CD4-positive, alpha-beta T cell treated with Interleukin-1 beta for 1 hour (primary cell): ENCODE data around the gene ERBB3.

Experiments
- DNase-seq, 2 donors: peaks; one replicate each; pipeline ENCODE4 v3.0.0-alpha.2; 2020 to 2022

Gene ERBB3

DNA sequence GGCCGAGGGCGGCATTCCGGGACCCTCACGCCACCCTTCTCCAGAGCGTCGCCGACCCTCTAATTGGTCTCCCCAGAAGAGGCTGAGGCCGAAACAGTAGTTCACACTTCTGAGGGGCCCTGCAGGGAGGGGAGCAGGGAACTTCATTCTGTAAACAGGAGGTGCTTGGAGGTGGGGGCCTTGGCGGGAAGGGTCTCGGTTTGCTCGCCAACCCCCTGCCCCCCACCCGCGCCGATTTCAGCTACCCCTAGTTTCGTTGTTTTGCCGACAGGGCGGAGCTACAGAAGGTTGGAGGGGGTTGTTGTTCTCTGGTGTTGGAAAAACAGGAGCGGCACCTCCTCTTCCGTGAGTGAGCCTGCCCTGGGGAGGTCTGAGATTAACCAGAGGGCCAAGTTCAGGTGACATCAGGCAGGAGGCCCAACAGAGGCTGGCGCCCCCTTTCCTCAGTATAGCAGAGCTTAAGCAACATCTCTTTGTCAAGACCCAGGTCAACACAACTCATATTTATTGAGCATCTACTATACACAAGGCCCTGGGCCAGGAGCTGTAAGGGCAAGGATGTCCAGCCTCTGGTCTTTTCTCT is 682 bp downstream of the ERBB3 start:
- no peak for DNase-seq

DNA sequence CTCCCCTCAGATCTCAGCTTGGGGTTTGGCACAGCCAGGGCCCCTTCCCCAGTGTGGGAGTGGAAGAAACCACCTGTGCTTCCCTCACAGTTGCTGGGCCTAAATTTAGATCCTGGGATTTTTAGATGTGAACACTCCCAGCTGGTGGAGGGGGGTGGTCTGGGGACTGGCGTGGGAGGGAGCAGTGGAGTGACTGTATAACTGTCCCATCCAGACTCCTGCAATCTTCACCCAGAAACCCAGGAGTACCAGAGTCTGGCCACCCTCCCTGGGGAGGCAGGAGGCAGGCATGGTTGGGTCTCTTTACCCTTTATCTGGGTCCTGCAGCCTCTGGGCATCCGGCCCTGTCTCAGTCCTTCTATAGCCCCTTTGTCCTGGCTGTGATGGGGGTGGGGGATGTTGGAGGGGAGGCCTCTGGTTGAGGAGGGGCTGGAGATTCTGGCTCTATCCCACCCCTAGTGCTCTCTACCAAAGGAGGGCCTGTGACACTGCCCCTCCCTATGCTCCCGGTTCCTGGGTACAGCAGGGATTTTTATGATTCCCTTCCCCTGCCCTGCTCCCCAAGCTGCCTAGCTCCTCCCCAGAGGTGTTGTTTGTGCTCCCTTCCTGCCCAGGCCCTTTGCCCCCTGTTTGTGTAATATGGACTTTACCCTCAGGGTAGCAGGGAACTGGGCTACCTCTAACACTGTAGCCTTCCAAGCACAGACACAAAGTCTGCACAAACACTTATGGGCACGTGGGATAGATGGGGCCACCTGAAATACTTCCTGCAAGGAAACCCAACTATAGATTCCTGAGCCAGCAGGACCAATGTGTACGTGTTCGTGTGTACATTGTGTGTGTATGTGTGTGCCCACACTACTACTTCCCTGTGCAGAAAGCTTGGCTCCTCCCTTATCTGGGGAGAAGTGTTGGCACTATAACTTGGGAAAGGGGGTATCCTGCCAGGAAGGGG is 1.7 kb downstream of the ERBB3 start:
- no peak for DNase-seq

DNA sequence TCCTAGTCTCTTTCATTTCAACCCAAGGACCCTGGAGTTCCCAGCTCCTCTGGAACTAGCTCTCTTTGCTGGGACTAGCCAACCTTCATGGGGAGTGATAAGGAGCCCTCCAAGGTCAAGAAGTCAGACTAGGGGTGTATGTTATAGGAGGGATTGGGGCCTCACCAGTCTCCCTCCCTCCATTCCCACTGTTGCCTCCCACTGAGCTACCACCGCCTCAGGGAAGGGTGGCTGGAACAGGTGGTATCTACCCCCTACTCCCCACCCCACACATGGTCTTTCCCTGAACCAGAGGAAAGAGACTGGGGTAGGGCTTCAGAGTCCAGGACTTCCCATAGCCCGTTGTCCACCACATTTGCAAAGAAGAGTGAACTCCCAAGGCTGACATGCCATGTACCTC is 2.4 kb downstream of the ERBB3 start:
- no peak for DNase-seq

DNA sequence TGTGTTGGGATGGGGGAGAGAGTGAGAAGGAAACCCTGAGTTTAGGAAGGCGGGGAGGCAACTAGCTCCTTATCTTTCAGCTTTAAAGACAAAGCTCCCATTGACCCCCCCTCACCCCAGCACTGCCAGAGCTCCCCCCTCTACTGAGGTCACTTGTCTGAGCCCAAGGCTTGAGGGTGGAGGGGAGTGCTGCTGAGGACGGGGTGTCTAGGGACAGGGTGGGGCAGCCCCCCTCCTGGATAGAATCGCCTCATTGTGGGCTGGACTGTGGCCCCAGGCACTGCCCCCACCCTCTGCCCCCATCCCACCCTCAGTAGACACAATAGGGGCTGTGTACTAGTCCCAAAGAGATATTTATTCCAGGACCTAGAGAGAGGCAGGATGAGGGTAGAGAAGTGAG is 3.0 kb downstream of the ERBB3 start:
- no peak for DNase-seq

DNA sequence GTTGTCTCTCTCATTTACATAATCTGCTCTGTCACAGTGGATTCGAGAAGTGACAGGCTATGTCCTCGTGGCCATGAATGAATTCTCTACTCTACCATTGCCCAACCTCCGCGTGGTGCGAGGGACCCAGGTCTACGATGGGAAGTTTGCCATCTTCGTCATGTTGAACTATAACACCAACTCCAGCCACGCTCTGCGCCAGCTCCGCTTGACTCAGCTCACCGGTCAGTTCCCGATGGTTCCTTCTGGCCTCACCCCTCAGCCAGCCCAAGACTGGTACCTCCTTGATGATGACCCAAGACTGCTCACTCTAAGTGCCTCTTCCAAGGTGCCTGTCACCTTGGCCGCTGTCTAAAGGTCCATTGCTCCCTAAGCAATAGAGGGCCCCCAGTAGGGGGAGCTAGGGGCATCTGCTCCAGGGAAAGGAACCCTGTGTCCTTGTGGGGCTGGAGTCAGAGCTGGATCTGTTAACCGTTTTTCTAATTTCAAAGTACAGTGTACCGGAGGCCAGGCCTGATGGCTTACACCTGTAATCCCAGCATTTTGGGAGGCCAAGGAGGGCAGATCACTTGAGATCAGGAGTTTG is 5.1 kb downstream of the ERBB3 start:
- DNase-seq, result peak in 1 of 2 donors; percentile 24

DNA sequence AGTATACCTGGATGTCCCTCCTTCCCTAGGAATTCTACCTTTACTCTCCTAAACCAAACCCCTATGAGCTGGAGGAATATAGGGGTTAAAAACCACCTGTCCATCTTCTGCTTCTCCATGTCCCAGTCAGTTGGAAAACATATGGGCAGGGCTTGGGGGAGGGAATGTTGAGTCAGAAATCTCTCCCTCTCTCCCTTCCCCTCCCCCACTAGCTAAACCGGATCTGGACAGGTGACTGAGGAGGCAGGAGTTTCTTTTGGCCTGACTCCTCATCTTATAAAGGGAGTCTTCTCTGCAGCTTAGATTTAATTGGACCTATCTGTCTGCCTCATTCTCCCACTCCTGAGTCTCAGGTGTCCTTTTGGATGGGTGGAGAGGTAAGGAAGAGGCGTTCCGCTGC is 6.1 kb downstream of the ERBB3 start:
- DNase-seq, result no peak

DNA sequence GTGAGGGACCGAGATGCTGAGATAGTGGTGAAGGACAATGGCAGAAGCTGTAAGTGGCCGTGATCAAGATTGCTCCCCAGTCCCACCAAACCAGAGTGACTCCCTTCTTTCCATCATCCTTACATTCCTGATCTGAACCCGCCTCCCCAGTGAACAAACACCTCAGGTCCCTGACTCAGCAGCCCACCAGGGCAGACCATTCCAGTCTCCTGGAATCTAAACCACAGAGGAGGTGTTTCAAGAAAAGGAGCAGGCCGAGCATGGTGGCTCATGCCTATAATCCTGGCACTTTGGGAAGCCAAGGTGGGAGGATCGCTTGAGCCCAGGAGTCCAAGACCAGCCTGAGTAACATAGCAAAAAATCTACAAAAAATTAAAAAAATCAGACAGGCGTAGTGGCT is 6.6 kb downstream of the ERBB3 start:
- DNase-seq, result no peak

DNA sequence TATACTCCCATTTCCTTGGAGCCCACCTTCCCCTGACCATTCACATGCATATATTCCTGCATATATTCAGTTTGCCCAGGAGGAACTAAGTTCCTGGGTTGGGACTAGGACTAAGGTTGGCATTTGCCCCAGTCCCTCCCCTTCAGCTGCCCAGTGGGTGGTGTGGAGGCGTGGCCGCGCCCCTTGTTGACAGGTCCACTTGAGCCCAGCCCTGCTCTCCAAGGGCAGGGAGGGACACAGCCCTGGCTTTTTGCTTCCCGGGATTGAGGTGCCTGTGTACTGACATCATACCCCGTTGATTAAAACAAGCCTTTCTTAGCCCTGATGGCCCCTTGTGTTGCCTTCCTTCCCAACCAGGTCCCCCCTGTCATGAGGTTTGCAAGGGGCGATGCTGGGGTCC is 7.3 kb downstream of the ERBB3 start:
- no peak for DNase-seq

DNA sequence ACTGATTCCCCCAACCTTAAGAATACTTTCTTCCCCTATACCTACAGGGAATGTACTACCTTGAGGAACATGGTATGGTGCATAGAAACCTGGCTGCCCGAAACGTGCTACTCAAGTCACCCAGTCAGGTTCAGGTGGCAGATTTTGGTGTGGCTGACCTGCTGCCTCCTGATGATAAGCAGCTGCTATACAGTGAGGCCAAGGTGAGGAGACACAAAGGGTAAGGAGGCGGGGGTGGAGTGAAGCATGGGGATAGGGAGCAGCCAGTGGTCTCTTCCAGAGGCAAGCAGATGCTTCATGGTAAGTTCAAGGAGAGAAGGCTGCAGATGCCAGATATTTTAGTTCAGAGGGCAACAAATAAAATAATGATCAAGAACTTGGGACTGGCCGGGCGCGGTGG is 17.8 kb downstream of the ERBB3 start:
- no peak for DNase-seq

DNA sequence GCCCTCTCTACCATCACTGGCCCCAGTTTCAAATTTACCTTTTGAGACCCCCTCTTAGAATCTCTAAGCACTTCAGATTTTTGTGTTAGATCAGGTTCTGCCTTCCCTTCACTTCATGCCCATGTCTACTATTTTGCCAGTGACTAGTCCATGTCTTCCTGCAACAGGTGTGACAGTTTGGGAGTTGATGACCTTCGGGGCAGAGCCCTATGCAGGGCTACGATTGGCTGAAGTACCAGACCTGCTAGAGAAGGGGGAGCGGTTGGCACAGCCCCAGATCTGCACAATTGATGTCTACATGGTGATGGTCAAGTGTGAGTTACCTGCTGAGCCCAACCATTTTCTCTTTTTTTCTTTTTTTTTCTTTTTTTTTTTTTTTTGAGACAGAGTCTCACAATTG is 18.6 kb downstream of the ERBB3 start:
- DNase-seq, result no peak

DNA sequence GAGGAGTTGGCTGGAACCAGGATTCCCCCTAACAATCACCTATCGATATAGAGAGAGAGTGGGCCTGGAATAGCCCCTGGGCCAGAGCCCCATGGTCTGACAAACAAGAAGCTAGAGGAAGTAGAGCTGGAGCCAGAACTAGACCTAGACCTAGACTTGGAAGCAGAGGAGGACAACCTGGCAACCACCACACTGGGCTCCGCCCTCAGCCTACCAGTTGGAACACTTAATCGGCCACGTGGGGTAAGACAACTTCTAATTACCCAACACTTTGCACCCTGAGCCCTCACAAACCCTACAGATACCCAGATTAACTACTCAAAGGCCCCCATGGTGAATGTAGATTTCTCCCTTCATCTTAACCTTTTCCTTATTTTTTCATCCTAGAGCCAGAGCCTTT is 19.8 kb downstream of the ERBB3 start:
- no peak for DNase-seq

DNA sequence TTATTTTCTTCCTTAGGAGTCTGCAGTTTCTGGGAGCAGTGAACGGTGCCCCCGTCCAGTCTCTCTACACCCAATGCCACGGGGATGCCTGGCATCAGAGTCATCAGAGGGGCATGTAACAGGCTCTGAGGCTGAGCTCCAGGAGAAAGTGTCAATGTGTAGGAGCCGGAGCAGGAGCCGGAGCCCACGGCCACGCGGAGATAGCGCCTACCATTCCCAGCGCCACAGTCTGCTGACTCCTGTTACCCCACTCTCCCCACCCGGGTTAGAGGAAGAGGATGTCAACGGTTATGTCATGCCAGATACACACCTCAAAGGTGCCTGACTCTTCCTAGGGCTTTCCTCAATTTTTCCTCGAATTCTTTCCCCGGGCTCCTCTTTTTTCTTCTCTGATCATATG is 21.1 kb downstream of the ERBB3 start:
- DNase-seq, result no peak

DNA sequence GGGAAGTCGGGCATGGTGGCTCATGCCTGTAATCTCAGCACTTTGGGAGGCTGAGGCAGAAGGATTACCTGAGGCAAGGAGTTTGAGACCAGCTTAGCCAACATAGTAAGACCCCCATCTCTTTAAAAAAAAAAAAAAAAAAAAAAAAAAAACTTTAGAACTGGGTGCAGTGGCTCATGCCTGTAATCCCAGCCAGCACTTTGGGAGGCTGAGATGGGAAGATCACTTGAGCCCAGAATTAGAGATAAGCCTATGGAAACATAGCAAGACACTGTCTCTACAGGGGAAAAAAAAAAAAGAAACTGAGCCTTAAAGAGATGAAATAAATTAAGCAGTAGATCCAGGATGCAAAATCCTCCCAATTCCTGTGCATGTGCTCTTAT is 22.7 kb downstream of the ERBB3 start:
- no peak for DNase-seq

DNA sequence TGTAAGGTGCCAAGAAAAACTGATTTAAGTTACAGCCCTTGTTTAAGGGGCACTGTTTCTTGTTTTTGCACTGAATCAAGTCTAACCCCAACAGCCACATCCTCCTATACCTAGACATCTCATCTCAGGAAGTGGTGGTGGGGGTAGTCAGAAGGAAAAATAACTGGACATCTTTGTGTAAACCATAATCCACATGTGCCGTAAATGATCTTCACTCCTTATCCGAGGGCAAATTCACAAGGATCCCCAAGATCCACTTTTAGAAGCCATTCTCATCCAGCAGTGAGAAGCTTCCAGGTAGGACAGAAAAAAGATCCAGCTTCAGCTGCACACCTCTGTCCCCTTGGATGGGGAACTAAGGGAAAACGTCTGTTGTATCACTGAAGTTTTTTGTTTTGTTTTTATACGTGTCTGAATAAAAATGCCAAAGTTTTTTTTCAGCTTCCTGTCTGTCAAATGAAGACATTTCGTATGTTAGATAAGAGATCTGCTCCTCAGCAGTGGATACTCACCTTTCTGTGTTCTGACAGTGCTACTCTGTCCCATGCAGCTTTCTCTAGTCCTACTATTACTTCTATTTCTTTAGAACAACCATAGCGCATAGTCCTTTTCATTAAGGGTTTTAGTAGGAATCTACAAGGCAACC is 23.2 kb downstream of the ERBB3 start:
- DNase-seq, result peak in 1 of 2 donors; percentile 49

DNA sequence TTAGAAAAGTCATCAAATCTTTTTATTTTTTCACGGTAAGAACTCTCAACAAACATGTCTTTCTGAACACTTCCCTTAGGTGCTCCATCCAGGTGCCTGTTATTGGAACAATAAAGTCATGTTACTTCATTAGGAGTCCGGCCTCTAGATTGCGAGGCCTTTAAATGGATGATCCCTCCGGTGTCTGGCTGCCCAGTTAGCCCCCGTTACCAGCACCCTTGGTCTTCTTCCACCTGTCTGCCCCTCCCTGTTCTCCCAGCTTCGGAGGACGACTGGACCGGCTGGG is 23.8 kb downstream of the ERBB3 start:
- DNase-seq, result no peak

DNA sequence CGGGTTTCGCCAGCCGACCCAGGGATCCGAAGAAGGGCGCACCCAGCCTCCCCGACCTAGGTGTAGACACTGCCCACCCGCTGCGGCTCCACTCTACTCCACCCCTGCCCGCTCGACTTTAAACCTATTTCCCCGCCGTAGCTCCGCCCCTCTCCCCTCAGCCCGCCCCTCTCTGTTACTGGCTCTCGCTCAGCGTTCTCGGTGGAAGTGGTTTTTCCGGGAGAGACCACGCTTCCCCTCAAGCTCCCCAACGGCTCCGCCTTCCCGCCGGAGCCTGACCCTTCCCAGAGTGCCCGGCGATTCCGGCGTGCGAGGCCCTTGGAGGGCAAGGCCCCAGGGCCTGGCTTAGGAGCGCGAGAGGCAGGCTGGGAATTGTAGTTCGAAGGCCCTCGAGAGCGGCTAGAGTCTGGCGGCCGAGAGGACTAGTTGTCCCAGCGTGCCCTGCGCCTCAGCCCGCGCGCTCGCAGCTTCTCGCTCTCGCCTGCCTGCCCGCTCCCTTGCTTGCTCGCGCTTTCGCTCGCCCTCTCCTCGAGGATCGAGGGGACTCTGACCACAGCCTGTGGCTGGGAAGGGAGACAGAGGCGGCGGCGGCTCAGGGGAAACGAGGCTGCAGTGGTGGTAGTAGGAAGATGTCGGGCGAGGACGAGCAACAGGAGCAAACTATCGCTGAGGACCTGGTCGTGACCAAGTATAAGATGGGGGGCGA is 24.3 kb downstream of the ERBB3 start, which contains the start of gene PA2G4:
PA2G4 (plus strand) TSS at position 451 of the 706 bp plus-strand sequence; CDS start at position 630, 179 bp downstream.
- peak; percentile 98 for DNase-seq

DNA sequence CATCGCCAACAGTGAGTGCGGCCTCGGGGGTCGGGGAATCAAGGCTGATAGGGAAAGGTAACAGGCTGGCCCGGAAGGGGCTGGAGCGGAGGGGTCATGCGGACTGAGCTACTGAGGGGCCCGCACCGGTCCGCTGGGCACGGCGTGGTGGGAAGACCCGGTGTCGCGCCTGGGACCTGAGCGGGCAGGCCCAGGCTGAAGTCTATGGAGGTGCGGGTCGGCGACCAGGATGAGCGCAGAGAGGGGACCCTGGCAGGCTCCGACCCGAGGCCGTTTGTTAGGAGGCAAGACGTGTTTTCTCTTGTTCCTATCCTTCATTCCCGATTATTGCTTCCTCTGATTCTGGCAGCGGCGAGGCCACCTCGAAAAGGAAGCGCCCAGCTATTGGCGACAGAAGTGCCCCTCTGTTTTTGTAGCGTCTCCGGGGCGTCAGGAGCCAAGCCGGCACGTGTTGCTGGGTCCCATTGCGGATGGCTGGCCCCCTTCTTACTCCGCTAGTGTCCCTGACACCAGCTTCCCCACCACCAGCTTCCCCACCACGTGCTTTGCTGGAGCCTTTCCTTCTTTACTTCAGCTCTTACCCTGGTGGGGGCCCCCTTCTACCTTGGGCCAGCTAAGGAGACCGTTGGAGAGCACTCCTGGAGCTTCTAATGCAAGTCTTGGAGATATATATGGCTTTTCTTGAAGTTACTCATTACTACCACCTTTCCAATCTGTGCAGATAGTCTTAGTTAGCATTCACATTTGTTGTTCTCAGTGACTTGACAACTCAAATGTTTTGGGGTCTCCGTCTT is 25.0 kb downstream of the ERBB3 start:
- DNase-seq, result peak; percentile 7 to 15

DNA sequence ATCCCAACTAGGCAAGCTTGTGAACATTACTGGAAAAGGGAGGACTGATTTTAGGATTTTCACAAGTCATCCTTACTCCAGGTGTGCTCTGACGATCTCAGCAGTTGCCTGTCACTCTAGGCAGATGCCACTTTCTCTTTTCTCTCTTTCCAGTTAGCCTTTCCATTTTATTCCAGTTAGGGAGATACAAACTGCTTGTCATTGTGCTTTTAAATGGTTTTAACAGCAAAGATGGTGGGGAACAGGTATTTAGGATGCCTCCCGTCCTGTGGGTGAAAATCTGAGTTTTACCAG is 25.6 kb downstream of the ERBB3 start:
- DNase-seq, result no peak

DNA sequence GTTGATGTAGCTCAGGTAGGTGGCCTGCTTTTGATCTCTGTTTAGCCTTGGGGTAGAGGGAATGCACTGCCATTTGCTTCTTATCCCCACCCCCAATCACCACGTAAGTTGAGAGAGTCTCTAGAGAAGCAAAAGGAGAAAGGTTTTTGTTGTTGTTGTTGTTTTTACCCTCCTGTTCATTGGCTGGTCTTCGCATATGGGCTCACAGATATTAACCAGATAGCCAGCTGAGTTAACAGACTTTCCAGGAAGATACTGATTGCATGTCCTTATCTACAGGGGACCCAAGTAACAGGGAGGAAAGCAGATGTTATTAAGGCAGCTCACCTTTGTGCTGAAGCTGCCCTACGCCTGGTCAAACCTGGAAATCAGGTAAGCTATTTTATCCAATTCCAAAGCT is 27.3 kb downstream of the ERBB3 start:
- DNase-seq, result no peak

DNA sequence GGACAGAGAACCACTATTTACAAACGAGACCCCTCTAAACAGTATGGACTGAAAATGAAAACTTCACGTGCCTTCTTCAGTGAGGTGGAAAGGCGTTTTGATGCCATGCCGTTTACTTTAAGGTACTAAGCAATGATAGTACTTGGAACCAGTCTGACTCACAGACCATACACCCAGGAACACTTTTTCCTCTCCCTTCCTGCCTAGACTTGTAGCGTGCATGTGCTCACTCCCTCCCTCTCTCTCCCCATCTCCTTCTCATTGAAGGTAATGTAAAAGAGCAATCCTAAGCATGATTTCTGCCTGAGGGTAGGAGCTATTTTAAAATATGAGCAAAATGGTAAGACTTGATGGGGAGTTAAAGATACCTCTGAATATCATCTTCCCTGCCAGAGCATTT is 30.6 kb downstream of the ERBB3 start:
- no peak for DNase-seq

DNA sequence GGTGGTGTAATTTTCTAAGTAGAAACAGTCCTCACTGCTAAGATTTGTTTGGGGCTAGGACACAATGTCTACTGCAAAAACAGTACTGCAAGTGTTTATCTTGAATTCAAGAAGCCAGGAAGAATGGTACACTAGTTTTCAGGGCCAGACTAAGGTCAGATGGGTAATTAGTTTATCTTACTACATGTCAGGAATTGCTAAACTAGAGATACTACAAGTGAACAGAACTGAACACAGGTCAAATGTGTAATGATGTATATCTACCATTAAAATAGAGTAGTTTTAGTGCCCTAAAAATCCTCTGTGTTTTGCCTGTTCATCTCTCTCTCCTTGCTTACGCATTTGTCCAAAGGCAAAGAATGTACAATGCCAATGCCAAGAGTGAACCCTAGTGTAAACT is 34.1 kb downstream of the ERBB3 start:
- DNase-seq, result no peak

DNA sequence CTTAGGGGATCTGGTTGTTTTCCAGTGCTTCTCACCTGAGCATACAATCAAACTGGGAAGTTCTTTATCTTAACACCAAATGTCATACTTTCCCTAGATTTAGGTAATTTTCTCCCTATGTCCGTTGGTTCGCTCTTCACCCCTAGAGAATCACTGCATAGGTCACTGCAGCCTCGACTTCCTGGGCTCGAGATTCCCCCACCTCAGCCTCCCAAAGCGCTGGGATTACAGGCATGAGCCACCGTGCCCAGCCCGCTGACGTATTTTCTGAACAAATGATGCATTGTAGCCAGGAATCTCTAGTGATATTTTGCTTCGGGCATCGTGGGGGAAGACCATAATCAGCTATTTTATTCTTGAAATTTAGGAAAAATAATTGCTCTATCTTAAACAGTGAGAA is 35.4 kb downstream of the ERBB3 start:
- DNase-seq, result no peak
